ENCODE measurements around the gene IGF2R.
"Not testable (repeated sequence)": the region's sequence is repeated elsewhere in the genome, so short reads cannot be mapped to it uniquely, and the experiment has no call there.

The IGF2R gene

DNA sequence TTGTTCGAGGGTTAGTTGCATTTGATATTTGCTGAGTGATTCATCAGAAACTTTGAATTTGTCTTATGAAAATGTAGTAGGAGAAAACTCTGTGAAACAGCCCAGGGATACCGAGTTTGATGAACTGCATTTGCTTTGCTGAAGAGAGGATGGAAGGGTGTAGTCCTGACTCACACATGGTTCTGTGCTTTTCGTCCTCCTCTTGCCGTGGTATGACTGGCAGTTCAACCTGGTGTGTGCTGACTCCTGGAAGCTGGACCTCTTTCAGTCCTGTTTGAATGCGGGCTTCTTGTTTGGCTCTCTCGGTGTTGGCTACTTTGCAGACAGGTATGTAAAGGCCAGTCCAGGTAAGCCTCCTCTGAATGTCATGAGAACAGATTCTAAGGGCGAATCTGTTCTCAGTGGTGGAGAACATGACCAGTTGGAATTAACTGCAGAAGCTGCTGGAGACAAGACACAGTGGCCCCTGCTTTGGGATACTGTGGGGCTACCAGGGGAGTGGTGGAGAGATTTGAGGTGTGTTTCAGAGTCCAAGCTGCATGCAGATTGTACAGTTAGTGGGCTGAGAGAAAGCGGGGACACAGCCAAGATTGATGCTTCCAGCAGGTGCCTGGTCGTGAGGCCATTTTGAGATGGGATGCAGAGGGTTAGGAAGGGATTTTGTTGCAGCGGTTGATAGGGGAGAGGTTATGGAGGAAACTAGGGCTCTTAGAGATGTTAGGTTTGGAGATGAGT, 161.2 kb downstream of the IGF2R start:
- TF ChIP-seq Cebpa-rat (IDR thresholded peaks at IDR 0.05) = no peak
- Histone ChIP-seq H3K27ac (no peak overlapping the region), H3K9ac (no peak overlapping the region), H3K4me1 (no peaks in the 10 kb centered on the region), H3K36me3 (no peaks in the 10 kb centered on the region), H3K9me3 (no peaks in the 10 kb centered on the region), H3K4me2 (no peak overlapping the region), H4K20me1 (no peaks in the 10 kb centered on the region), H3K4me3 (no peak overlapping the region), H3K27me3 (no peaks in the 10 kb centered on the region)

DNA sequence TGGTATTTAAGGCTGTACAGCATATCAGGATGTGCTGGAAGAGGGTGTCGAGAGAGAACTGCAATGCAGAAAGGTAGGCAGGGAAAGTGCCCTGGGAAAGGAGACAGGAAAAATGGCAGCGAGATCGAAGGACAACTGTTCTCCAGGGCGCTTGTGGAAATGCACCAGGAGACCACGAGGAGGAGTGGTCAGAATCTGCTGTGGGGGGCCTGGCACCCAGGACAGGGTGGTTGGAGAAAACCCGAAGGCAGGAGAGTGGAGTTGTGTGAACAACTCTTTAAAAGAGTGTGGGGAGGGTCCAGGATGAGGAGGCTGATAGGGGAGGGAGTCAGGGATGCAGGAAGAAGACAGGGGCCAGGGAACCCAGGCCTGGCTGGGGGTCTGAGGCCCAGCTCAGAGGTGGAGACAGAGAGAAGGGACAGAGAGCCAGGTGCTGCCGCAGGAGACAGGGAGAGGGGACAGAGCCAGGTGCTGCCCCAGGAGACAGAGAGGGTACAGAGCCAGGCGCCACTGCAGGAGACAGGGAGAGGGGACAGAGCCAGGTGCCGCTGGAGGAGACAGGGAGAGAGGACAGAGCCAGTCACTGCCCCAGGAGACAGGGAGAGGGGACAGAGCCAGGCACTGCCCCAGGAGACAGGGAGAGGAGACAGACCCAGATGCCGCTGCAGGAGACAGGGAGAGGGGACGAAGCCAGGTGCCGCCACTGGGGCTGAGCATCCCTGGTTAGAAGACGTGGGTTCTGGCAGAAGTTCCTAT, 162.0 kb downstream of the IGF2R start:
- Histone ChIP-seq H3K9me3 (no peaks in the 10 kb centered on the region), H3K9ac (no peak overlapping the region), H4K20me1 (no peaks in the 10 kb centered on the region), H3K36me3 (no peaks in the 10 kb centered on the region), H3K4me1 (no peaks in the 10 kb centered on the region), H3K27ac (no peak overlapping the region), H3K4me3 (no peak overlapping the region), H3K4me2 (no peak overlapping the region), H3K27me3 (no peaks in the 10 kb centered on the region)
- no peak for TF ChIP-seq Cebpa-rat (IDR thresholded peaks at IDR 0.05)

DNA sequence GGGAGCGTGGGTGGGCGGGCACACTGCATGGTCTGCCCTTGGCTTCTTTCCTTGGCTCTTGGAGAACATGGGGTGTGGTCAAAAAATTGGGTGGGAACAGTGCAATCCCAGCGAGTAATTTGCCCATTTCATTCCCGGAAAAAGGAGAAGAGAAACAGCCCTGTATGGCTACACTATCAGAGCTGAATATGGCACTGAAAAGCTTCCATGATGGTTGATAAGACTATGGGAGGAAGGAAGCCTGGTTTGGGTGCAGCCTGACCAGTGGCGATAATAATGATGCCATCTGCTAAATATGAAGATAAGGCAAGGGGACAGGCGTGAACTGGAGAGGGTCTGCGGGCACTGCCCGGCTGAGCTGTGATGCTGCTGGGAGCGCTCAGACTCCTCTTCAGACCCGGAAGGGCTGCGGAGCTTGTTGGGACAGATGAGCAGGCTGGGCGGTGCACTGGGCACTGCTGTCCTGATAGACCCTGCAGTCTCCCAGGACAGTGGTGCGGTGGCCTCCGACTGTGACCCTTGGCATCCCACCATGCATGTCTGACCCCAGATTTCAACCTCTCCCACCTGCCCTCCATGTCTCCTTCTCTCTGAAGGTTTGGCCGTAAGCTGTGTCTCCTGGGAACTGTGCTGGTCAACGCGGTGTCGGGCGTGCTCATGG, 162.9 kb downstream of the IGF2R start:
- Histone ChIP-seq H3K27ac (no peak overlapping the region), H3K4me3 (no peak overlapping the region), H3K4me2 (no peak overlapping the region), H3K9me3 (no peaks in the 10 kb centered on the region), H4K20me1 (no peaks in the 10 kb centered on the region), H3K9ac (no peak overlapping the region), H3K27me3 (no peaks in the 10 kb centered on the region), H3K4me1 (no peaks in the 10 kb centered on the region), H3K36me3 (no peaks in the 10 kb centered on the region)
- no peak for TF ChIP-seq Cebpa-rat (IDR thresholded peaks at IDR 0.05)

DNA sequence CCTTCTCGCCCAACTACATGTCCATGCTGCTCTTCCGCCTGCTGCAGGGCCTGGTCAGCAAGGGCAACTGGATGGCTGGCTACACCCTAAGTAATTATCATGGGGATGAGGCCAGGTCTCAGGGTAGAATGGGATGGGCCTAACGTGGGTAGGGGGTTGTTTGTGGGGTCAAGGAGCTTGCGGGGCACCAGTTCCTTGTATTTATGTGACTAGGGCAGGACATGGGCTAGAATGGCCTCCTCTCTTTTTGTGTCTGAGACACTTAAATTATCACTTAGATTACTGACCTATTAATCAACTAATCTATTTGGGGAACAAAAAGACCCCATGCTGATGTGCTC, 163.4 kb downstream of the IGF2R start:
- no peak overlapping the region for H3K9ac ChIP-seq
- H3K4me1 ChIP-seq = no peaks in the 10 kb centered on the region
- TF ChIP-seq Cebpa-rat (IDR thresholded peaks at IDR 0.05) = no peak
- no peak overlapping the region for H3K4me2 ChIP-seq
- no peak overlapping the region for H3K27ac ChIP-seq
- no peaks in the 10 kb centered on the region for H3K27me3 ChIP-seq
- no peaks in the 10 kb centered on the region for H3K9me3 ChIP-seq
- no peaks in the 10 kb centered on the region for H3K36me3 ChIP-seq
- H3K4me3 ChIP-seq = no peak overlapping the region
- H4K20me1 ChIP-seq = no peaks in the 10 kb centered on the region

DNA sequence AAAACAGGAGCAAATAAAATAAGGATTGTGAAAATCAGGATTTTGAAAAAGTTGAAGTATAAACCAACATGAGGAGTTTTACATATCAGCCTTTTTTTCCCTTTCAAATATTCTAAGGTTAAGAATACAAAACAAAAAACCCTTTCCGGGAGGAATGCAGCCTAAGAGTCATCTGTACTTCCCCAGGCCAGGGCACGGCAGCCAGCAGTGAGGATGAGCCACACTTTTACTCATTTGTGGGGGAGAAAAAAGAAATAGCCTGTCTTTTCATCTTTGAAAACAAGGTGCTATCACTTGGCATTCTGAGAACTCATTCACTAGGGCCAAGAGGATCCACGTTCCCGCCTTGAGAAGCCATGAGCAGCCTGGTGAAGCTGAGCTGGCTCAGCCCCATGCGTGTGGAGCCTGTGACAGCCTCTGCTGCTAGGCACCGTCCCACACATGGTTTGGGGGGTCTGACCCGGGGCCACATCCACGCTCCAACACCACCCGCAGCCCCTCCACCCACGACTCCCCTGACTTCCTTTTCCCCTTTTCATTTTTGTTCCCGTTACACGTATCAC, 164.0 kb downstream of the IGF2R start:
- no peaks in the 10 kb centered on the region for H3K4me1 ChIP-seq
- H3K4me2 ChIP-seq = no peak overlapping the region
- H3K9me3 ChIP-seq = no peaks in the 10 kb centered on the region
- H3K9ac ChIP-seq = no peak overlapping the region
- no peaks in the 10 kb centered on the region for H3K27me3 ChIP-seq
- no peaks in the 10 kb centered on the region for H3K36me3 ChIP-seq
- no peak for TF ChIP-seq Cebpa-rat (IDR thresholded peaks at IDR 0.05)
- no peak overlapping the region for H3K4me3 ChIP-seq
- no peaks in the 10 kb centered on the region for H4K20me1 ChIP-seq
- H3K27ac ChIP-seq = no peak overlapping the region

DNA sequence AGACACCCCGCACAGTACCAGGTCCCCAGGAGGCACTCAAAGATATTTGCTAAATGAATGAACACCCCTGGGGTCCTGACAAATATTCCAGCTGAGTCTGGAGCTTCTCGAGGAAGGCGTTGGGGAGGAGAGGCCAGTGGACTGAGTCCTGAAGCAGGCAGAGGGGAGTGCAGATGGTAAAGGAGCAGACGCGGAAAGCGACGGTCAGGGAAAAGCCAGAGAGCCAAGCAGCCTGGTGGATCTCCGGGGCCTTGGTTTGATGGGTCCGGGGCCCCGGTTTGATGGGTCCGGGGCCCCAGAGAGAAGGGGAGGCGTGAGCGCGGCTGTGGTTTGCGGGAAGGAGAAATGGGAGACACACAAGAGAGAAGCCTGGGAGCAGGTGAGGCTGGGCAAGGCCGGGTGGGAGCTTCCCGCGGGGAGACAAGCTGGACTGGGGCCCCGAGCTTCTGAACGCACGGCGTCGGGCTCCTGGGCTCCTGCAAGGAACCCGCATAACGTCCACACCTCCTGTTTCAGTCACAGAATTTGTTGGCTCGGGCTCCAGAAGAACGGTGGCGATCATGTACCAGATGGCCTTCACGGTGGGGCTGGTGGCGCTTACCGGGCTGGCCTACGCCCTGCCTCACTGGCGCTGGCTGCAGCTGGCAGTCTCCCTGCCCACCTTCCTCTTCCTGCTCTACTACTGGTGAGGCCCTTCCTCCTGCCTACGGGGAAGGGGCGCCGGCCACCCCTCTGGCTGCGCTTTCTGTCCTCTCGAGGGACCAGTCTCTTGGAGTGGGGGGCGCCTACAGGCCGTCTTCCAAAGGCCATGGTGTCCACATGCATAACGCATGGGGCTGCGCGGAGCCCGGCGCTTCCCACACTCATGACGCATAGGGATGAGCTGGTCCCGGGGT, 164.8 kb downstream of the IGF2R start:
- Histone ChIP-seq H3K4me3 (no peak overlapping the region), H3K4me1 (no peaks in the 10 kb centered on the region), H3K27ac (no peak overlapping the region), H3K9me3 (no peaks in the 10 kb centered on the region), H3K9ac (no peak overlapping the region), H3K27me3 (no peaks in the 10 kb centered on the region), H3K4me2 (no peak overlapping the region), H4K20me1 (no peaks in the 10 kb centered on the region), H3K36me3 (no peaks in the 10 kb centered on the region)
- no peak for TF ChIP-seq Cebpa-rat (IDR thresholded peaks at IDR 0.05)

DNA sequence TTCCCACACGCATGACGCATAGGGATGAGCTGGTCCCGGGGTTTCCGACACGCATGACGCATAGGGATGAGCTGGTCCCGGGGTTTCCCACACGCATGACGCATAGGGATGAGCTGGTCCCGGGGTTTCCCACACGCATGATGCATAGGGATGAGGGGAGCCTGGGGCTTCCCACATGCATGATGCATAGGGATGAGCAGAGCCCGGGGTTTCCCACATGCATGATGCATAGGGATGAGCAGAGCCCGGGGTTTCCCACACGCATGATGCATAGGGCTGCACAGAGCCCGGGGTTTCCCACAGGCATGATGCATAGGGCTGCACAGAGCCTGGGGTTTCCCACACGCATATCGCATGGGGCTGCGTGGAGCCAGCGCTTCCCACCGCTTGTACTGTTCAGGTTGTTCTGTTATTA, 165.5 kb downstream of the IGF2R start:
- not testable (repeated sequence) for H3K27ac ChIP-seq, H3K4me1 ChIP-seq, H4K20me1 ChIP-seq, H3K4me3 ChIP-seq, H3K4me2 ChIP-seq, H3K9me3 ChIP-seq, H3K9ac ChIP-seq, H3K27me3 ChIP-seq, H3K36me3 ChIP-seq

DNA sequence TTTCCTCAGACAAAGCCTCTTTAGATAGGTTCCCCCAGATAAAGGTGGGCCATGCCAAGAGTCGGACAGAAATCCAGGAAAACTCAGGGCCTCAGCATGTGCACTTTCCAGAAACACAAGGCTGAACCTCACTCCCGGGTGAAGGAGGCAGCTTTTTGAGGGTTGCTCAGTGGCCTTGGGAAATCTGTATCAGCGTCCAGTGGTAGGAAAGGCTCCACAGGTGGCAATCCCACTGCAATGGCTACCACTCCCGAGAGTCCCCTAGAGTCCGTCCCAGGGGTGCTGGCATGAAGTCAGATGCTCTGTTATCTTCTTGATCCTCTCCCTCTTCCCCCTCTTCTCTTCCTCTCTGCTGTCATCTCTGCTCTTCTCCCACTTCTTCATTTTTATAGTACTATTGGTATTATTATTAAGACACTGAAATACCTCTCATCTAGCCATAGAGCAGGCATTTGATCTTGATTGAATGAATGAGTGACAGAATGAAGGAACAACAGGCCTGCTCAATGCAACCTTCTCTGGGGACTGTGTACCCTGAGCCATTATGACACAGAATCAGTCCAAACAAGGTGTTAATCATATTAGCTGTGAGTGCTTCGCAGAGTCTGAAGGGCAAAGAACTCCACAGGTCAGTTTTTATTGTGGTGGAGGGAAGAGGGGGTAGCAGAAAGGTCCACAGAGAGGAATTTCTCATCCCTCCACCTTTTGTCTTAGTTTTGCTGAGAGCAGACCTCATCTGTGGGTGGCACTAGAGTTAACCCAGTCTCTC, 166.1 kb downstream of the IGF2R start:
- TF ChIP-seq Cebpa-rat (IDR thresholded peaks at IDR 0.05) = no peak
- H3K4me2 ChIP-seq = no peak overlapping the region
- no peaks in the 10 kb centered on the region for H4K20me1 ChIP-seq
- no peaks in the 10 kb centered on the region for H3K9me3 ChIP-seq
- no peaks in the 10 kb centered on the region for H3K4me1 ChIP-seq
- H3K9ac ChIP-seq = no peak overlapping the region
- H3K27ac ChIP-seq = no peak overlapping the region
- no peaks in the 10 kb centered on the region for H3K27me3 ChIP-seq
- no peak overlapping the region for H3K4me3 ChIP-seq
- H3K36me3 ChIP-seq = no peaks in the 10 kb centered on the region

Data from BLaER1 (cell line).